IMR-90 (cell line): Measurements from ENCODE around the gene APP. TPM values are rescaled to one million over a fixed set of nuclear protein-coding genes. Genes with fewer than 3 reads are reported as not detected.

Experiments used
- ATAC-seq: fragments of 200-7000 bp; cut with Tn5 transposase; 2 replicates; pipeline ENCODE4 v1.9.1; 2020; ENCODE audit warnings: low read depth, mild to moderate bottlenecking, moderate library complexity
- BruUV-seq: library from RNA; stranded (reverse); fragments of 400-500 nt; replicated peaks from 2 replicates; lab custom pipeline; 2021; lab: Mats Ljungman, UMichigan
- CTCF ChIA-PET: fragments of 300-600 bp; formaldehyde crosslinking; extraction: SDS; loops from one replicate; lab custom pipeline; 2021; ENCODE audit warnings: antibody characterized with exemption; lab: Yijun Ruan, JAX
- POLR2A ChIA-PET: fragments of 300-600 bp; sonication (Branson Sonifier 250); formaldehyde crosslinking; loops from one replicate; lab custom pipeline; 2022; ENCODE audit warnings: antibody characterized with exemption; ENCODE audit not compliant: unreplicated experiment; lab: Charles Lee
- DNase-seq: peaks from one replicate; pipeline ENCODE4 v3.0.0; 2013
- H2AFZ ChIP-seq: replicated peaks from 2 replicates; pipeline ENCODE3; 2013; ENCODE audit warnings: low read length, mild to moderate bottlenecking; ENCODE audit not compliant: poor library complexity
- H2AK5ac ChIP-seq: 2 replicates; pipeline ENCODE4 v1.6.1; 2013; ENCODE audit warnings: low read depth, low read length, inconsistent platforms
- H2AK9ac ChIP-seq: replicated peaks from 2 replicates; pipeline ENCODE3; 2013; ENCODE audit warnings: mild to moderate bottlenecking, low read depth, low read length, moderate library complexity; ENCODE audit not compliant: poor library complexity
- H2BK120ac ChIP-seq: 2 replicates; pipeline ENCODE4 v1.6.1; 2013; ENCODE audit warnings: low read depth, low read length, inconsistent platforms
- H2BK15ac ChIP-seq: 3 replicates; pipeline ENCODE4 v1.6.1; 2013; ENCODE audit warnings: low read depth, low read length, inconsistent platforms
- H2BK20ac ChIP-seq: 2 replicates; pipeline ENCODE4 v1.6.1; 2013; ENCODE audit warnings: low read depth, mild to moderate bottlenecking, inconsistent platforms, low read length, moderate library complexity
- H2BK5ac ChIP-seq: 2 replicates; pipeline ENCODE4 v1.6.1; 2013; ENCODE audit warnings: mild to moderate bottlenecking, low read depth, low read length, inconsistent platforms; ENCODE audit not compliant: poor library complexity, severe bottlenecking
- H3K14ac ChIP-seq: replicated peaks from 2 replicates; pipeline ENCODE4 v1.6.1; 2013; ENCODE audit warnings: low read depth, low read length, inconsistent platforms
- H3K18ac ChIP-seq: 2 replicates; pipeline ENCODE4 v1.6.1; 2013; ENCODE audit warnings: low read depth, low read length, control low read depth
- H3K23ac ChIP-seq: 2 replicates; pipeline ENCODE4 v1.6.1; 2013; ENCODE audit warnings: low read depth, low read length, inconsistent platforms
- H3K27ac ChIP-seq: 2 replicates; pipeline ENCODE4 v1.5.1; 2013; ENCODE audit warnings: mild to moderate bottlenecking, control low read depth, low read length; ENCODE audit not compliant: insufficient read depth
- H3K27me3 ChIP-seq: 2 replicates; pipeline ENCODE4 v1.6.1; 2013; ENCODE audit warnings: low read length; ENCODE audit not compliant: control insufficient read depth, insufficient read depth
- H3K36me3 ChIP-seq: 2 replicates; pipeline ENCODE4 v1.6.1; 2013; ENCODE audit warnings: low read length, mixed read lengths; ENCODE audit not compliant: control insufficient read depth, insufficient read depth
- H3K4ac ChIP-seq: 2 replicates; pipeline ENCODE4 v1.6.1; 2013; ENCODE audit warnings: low read depth, low read length, inconsistent platforms
- H3K4me1 ChIP-seq: 2 replicates; pipeline ENCODE4 v1.6.1; 2013; ENCODE audit warnings: low read length, mixed read lengths; ENCODE audit not compliant: control insufficient read depth, insufficient read depth
- H3K4me2 ChIP-seq: 2 replicates; pipeline ENCODE4 v1.6.1; 2013; ENCODE audit warnings: low read depth, mild to moderate bottlenecking, control low read depth, low read length, moderate library complexity
- H3K4me3 ChIP-seq: 2 replicates; pipeline ENCODE4 v1.5.1; 2013; ENCODE audit warnings: low read depth, mild to moderate bottlenecking, control low read depth, low read length, moderate library complexity; ENCODE audit not compliant: insufficient read depth
- H3K56ac ChIP-seq: 2 replicates; pipeline ENCODE4 v1.6.1; 2013; ENCODE audit warnings: low read length, inconsistent platforms; ENCODE audit not compliant: insufficient read depth; ENCODE audit errors: extremely low read depth
- H3K79me1 ChIP-seq, 2 experiments: 2 replicates each; pipeline ENCODE4 v1.6.1; 2013; ENCODE audit warnings: low read length in 2 of 2, inconsistent platforms in 1 of 2, low read depth in 1 of 2
- H3K9ac ChIP-seq: 2 replicates; pipeline ENCODE4 v1.6.1; 2013; ENCODE audit warnings: low read depth, low read length, control low read depth
- H3K9me1 ChIP-seq: 2 replicates; pipeline ENCODE4 v1.6.1; 2013; ENCODE audit warnings: low read length, inconsistent platforms; ENCODE audit not compliant: insufficient read depth
- H3K9me3 ChIP-seq: 2 replicates; pipeline ENCODE4 v1.6.1; 2013; ENCODE audit warnings: low read length; ENCODE audit not compliant: control insufficient read depth, insufficient read depth
- H4K20me1 ChIP-seq: 2 replicates; pipeline ENCODE4 v1.6.1; 2013; ENCODE audit warnings: low read length, inconsistent platforms; ENCODE audit not compliant: insufficient read depth
- H4K5ac ChIP-seq: 2 replicates; pipeline ENCODE4 v1.6.1; 2013; ENCODE audit warnings: mild to moderate bottlenecking, low read depth, low read length, control low read depth
- H4K8ac ChIP-seq, 2 experiments: 2 replicates each; pipeline ENCODE4 v1.6.1; 2013; ENCODE audit warnings: low read depth in 2 of 2, low read length in 2 of 2, control low read depth in 1 of 2, inconsistent platforms in 1 of 2
- H4K91ac ChIP-seq: 2 replicates; pipeline ENCODE4 v1.6.1; 2013; ENCODE audit warnings: low read depth, low read length, inconsistent platforms; ENCODE audit not compliant: insufficient read depth
- CEBPB ChIP-seq: IDR thresholded peaks from 2 replicates; pipeline ENCODE4 v1.6.1; 2012; ENCODE audit warnings: low read depth, low read length, improper control_type of control experiment
- CTCF ChIP-seq: conservative IDR thresholded peaks from 2 replicates; pipeline ENCODE4 v1.5.1; 2012; ENCODE audit warnings: mild to moderate bottlenecking, low read depth, low read length, improper control_type of control experiment
- ELK1 ChIP-seq: fragments of 150-350 bp; IDR thresholded peaks from 2 replicates; pipeline ENCODE4 v1.6.1; 2016; ENCODE audit warnings: low read depth, mild to moderate bottlenecking, low read length, moderate library complexity, borderline replicate concordance
- FOS ChIP-seq: fragments of 150-350 bp; IDR thresholded peaks from 2 replicates; pipeline ENCODE4 v1.6.1; 2016; ENCODE audit warnings: low read depth, low read length
- MAZ ChIP-seq: IDR thresholded peaks from 2 replicates; pipeline ENCODE4 v1.6.1; 2012; ENCODE audit warnings: low read depth, mild to moderate bottlenecking, low read length, improper control_type of control experiment, moderate library complexity, borderline replicate concordance
- NFE2L2 ChIP-seq: fragments of 150-350 bp; IDR thresholded peaks from 2 replicates; pipeline ENCODE4 v1.6.1; 2016; ENCODE audit warnings: low read depth, mild to moderate bottlenecking, low read length
- POLR2A ChIP-seq: IDR thresholded peaks from 2 replicates; pipeline ENCODE4 v1.6.1; 2012; ENCODE audit warnings: mild to moderate bottlenecking, low read depth, low read length
- RAD21 ChIP-seq: IDR thresholded peaks from 2 replicates; pipeline ENCODE4 v1.6.1; 2012; ENCODE audit warnings: low read length, improper control_type of control experiment
- RCOR1 ChIP-seq: IDR thresholded peaks from 2 replicates; pipeline ENCODE4 v1.6.1; 2012; ENCODE audit warnings: mild to moderate bottlenecking, low read length, improper control_type of control experiment; ENCODE audit not compliant: insufficient replicate concordance
- RFX5 ChIP-seq: IDR thresholded peaks from 2 replicates; pipeline ENCODE4 v1.8.0; 2012; ENCODE audit warnings: low read depth, mild to moderate bottlenecking, low read length, moderate library complexity
- SMC3 ChIP-seq: fragments of 150-350 bp; IDR thresholded peaks from 2 replicates; pipeline ENCODE4 v1.6.1; 2016; ENCODE audit warnings: low read depth, mild to moderate bottlenecking, antibody characterized with exemption, low read length, moderate library complexity
- WGBS, 2 experiments: methylation state at CpG; one replicate each; pipeline versions ENCODE4 v1.1.5 to v1.1.7; 2013; ENCODE audit warnings: missing lambda C conversion rate in 2 of 2; ENCODE audit not compliant: insufficient read length in 1 of 2; ENCODE audit errors: extremely low coverage in 2 of 2; 5-methylcytosine and 5-hydroxymethylcytosine counted together
- dilution Hi-C: fragments of 300-500 bp; cut with HindIII; formaldehyde crosslinking; loops from one replicate; pipeline ENCODE4 v1.14.3; 2018; ENCODE audit warnings: low sequenced_read_pairs; ENCODE audit not compliant: unreplicated experiment
- in situ Hi-C: fragments of 300-500 bp; cut with MboI; formaldehyde crosslinking; loops from 3 replicates; pipeline ENCODE4 v1.14.3; 2019; ENCODE audit warnings: low sequenced_read_pairs, inconsistent platforms, mixed read lengths
- intact Hi-C: fragments of 100-400 bp; cut with micrococcal nuclease; formaldehyde crosslinking; loops from 2 replicates; pipeline ENCODE4 v1.10.0; 2022
- polyA plus RNA-seq, 3 experiments: library from polyadenylated mRNA; depleted of rRNA; stranded (reverse); fragments of >200 nt; gene quantifications; 2 replicates each; pipeline ENCODE4 v1.2.3, GENCODE V29; 2012; ENCODE audit warnings: low replicate concordance in 1 of 3
- total RNA-seq: library from RNA; depleted of rRNA; stranded (reverse); fragments of >200 nt; gene quantifications from 2 replicates; pipeline ENCODE4 v1.2.3, GENCODE V29; 2012
- TF ChIP-seq, protein P1 (sequence below): fragments of 150-350 bp; IDR thresholded peaks from 2 replicates; pipeline ENCODE4 v1.6.1; 2017; ENCODE audit warnings: mild to moderate bottlenecking, antibody characterized with exemption, low read length, low read depth

APP gene
- total and polyA plus RNA-seq, 2 of the 4 experiments (the other 2 are of a cell fraction), result 191 to 530 TPM

DNA sequence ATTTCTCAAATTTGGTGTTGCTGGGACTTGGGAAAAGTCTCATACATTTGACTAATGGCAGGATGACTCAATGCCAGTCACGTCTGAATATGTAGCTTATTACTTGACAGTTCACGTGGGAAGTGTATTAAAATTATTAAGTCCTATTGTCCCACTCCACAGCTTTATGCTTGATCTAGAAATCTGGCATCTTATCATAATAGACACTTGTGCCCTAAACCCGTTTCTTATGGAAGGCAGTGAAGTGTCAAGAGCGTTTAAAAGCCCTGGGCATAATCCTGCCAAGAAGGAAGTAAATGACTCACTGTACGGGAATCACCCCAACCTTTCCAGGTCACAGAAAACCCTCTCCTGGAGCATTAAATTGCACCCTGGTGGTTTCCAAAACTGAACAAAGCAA is 207.4 kb downstream of the APP start:
- no peak overlapping the region for H2AK9ac ChIP-seq
- no peak overlapping the region for H3K4ac ChIP-seq
- no peak overlapping the region for H3K14ac ChIP-seq
- H3K27me3 ChIP-seq, result no peaks in the 10 kb centered on the region
- H3K4me3 ChIP-seq, result no peak overlapping the region
- ChIA-PET CTCF (no interaction called here), POLR2A (no interaction called here)
- peaks cover 4% of the 10 kb centered on the region; the same call in 1 of the 2 replicates for H3K36me3 ChIP-seq
- H3K4me2 ChIP-seq, result no peak overlapping the region
- H4K91ac ChIP-seq, result no peak overlapping the region
- in situ Hi-C loops (no loop called here), intact Hi-C loops (no loop called here), dilution Hi-C loops (no loop called here)
- no peak overlapping the region for H3K18ac ChIP-seq
- H2BK15ac ChIP-seq, result no peak overlapping the region
- no CpG with 5 or more reads among the region's 5 CpGs for WGBS, 2 experiments
- H3K9me3 ChIP-seq, result no peaks in the 10 kb centered on the region
- H3K9me1 ChIP-seq, result no peaks in the 10 kb centered on the region
- TF ChIP-seq POLR2A (no peak), CTCF (no peak), MAZ (no peak), RFX5 (no peak), ELK1 (no peak), SMC3 (no peak), FOS (no peak), RCOR1 (no peak), NFE2L2 (no peak), RAD21 (no peak), CEBPB (no peak)
- TF ChIP-seq, protein P1, sequence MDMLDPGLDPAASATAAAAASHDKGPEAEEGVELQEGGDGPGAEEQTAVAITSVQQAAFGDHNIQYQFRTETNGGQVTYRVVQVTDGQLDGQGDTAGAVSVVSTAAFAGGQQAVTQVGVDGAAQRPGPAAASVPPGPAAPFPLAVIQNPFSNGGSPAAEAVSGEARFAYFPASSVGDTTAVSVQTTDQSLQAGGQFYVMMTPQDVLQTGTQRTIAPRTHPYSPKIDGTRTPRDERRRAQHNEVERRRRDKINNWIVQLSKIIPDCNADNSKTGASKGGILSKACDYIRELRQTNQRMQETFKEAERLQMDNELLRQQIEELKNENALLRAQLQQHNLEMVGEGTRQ, result no peak
- no peak overlapping the region for H2BK120ac ChIP-seq
- H3K79me1 ChIP-seq, result peaks cover 8 to 11% of the 10 kb centered on the region in 2 experiments; a peak in 2 of 4 replicates
- peak; percentile 34 for DNase-seq
- BruUV-seq, result no TSS peak
- H4K20me1 ChIP-seq, result no peaks in the 10 kb centered on the region
- no peak overlapping the region for H4K5ac ChIP-seq
- no peak overlapping the region for H2AK5ac ChIP-seq
- H2BK20ac ChIP-seq, result no peak overlapping the region
- no peak overlapping the region for H3K56ac ChIP-seq
- H2AFZ ChIP-seq, result no peak overlapping the region
- H3K9ac ChIP-seq, result no peak overlapping the region
- ATAC-seq, result no peak
- no peak overlapping the region for H3K27ac ChIP-seq
- H3K4me1 ChIP-seq, result peaks cover 5% of the 10 kb centered on the region
- no peak overlapping the region for H2BK5ac ChIP-seq
- no peak overlapping the region for H4K8ac ChIP-seq
- H3K23ac ChIP-seq, result no peak overlapping the region
